ENCODE data around the gene DIP2C.

DIP2C gene

DNA sequence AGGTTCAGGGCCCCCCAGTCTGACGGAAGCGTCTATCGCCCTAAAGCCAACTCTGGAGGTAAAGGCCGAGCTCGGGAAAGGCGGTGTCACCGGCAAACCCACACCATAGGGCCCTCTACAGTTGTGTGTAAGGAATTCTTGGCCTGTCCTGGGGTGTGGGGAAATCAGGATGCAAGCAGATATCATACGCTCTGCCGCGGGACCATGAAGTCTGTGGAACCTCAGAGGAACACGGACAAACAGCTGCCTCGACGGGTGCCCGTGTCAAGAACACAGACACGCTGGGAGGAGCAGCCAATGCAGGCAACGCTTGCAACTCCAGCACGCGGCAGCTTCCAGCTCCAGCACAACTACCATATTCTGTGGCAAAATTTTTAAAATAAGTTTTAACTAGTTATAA lies 157.9 kb downstream of the DIP2C start:
- DNase-seq (ENCODE audit: low spot score) = no peak

DNA sequence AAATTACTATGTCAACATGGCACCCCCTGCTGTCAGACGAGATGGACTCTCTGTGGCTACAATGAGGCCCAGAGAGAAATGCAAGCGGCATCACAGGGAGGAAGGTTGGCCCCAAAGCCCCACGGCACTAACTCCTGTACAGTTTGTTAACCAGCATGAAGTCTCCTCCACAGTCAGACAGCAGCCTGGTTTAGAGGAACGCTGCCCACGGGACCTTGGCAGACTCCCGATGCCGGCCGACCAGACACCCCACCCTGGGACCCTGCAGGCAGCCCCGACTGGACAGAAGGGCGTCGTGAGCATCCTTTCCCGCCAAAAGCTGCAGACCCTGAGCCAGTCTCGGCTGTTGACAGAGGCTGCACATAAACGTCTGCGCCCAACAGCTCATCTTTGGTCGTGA lies 158.8 kb downstream of the DIP2C start:
- no peak for DNase-seq (ENCODE audit: low spot score)

DNA sequence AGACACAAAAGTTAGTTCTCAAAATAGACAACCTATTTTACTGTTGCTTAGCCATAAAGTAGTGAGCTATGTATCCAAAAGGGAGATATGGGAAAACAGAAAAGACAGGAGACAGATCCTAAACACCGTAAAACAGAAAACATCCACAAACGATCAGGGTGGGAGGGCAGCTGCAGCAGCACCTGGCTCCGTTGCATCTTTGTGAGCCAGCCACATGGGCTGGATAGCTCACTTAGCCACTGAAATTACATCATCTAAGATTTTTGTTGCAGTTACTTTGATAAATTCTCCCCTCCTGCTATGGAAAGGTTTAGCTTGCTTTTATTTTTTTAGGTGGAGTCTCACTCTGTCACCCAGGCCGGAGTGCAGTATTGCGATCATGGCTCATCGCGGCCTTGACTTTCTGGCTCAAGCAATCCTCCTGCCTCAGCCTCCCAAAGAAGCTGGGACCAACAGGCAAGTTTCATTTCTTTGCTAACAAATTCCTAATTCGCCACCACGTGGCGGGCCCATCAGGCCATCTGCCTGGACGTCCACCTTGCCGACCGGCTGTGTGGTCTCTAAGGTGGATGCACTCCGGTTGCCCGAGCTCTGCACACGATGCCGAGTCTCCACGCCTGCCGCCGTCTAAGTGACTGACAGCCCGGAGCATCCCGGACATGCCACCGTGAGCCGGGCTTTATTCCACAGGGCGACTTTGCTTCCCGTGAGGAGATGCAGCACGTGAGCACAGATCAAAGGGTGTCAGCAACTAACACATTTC lies 159.8 kb downstream of the DIP2C start:
- no peak for DNase-seq (ENCODE audit: low spot score)

DNA sequence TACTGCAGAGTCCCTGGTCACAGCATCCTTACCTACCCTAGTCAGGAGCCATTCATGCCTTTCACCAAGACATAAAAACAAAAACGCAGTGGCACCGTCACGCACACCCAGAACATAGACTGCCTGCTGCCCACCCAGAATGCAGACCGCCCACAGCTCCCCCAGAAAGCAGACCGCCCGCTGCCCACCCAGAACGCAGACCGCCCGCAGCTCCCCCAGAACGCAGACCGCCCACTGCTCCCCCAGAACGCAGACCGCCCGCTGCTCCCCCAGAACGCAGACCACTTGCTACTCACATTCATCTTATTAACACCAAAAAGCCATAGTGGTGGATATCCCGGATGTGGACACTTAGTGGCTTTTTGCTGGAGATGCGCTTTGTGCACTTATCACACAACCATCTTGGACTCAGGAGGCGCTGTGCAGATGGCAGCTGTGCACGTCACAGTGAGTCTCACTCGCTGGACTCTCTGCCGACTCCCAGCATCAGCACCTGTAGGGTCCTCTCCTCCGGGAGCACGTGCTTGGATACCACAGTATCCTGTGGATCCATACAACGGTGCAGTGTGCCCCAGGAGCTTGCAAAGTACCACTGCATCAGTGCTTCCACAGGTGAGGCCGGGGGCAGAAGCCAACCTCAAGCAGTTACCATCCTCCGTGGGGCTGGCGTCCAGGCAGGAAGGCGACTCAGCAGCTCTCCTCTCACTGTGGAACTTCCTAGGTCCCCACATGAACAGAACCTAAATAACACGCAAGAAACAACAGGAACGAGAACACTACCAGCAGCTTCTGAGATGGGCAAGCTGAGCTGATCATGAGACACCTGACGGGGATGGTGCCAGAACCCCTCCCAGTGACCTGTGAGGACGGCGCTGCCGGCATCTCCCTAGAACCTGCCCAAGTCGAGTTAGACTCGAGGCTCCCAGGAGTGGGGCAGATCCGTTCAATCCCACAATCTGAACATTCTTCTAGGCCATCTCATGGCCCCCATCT lies 161.0 kb downstream of the DIP2C start:
- no peak for DNase-seq (ENCODE audit: low spot score)

DNA sequence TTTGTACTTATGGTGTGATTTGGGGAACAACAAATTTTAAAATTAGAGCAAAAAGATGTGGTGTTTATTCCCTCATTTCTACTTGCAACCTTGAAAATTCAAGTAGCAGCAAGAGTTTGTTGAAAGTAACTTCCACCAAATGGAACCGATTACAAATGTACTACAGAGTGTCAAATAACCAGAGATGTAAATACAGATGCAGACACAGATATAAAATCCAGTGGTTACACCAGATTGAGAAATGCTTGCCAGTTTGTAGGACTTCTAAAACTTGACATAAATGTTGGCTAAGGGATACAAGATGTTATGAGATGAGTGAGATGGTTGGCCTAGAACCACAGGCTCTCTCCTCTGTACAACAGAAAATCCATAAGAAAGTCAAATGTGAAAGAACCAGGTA lies 162.1 kb downstream of the DIP2C start:
- DNase-seq (ENCODE audit: low spot score) = no peak

DNA sequence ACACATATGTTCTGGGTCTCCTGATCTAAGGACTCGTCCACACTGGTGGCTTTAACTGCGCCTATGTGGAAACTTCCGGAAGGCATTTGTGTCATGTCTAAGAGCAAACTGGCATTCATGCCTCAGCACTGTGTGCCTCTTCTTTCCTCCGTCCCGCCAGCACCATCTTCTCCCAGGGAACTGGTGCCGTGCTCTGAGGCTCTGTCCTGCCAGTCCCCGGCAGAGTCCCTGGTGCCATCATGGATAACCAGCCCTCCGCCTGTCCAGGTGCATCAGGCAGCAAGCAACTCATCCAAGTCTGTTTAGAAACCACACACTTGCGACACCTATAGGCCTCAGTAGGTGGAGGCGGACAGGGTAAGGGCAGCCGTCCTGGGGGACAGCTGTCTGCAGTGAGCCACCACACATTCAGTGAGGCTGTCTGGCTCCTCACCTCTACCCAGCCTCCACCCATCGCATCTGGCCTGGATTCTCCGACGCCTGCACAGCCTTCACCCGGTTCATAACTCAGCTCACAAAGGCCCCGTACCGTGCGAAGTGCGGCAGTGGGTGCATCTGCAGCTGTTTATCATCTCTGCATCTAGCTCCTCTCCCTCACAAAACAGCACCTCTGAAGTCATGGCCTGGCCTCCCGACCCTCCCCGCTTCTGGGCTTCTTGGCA lies 162.7 kb downstream of the DIP2C start:
- DNase-seq (ENCODE audit: low spot score) = no peak

DNA sequence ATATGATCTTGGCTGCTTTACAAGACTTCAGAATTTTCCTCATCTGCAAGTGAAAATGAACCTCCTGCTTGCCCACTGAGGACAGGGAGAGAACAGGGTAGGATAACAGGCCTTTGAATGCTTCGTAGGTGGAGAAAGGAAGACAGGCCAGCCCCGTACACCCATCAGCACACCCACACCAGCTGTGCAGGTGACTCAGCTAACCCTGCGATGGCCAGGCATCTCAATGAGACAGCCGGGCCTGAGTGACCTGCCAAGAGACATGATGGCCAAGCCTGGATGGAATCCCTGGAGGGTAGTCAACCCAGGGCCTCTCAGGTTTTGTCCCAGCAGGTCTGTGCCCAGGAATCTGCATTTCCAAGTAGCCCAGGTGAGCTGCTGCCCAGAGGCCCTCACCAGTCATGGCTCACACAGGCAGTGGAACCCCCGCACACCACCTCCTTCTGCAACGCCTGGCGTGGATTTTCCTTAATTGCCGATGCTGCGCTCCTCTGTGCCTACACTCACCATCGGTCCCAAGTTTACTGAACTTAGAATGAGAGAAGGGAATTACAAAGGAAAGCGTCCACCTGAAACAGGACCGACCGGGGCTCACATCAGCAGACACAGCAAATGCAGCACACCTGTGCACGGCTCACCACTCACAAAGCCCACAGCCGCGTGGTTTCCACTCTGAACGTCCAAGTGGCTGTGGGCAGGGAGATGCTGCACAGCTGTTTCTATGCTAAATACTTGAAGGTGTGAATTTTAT lies 163.7 kb downstream of the DIP2C start:
- DNase-seq (ENCODE audit: low spot score) = no peak

DNA sequence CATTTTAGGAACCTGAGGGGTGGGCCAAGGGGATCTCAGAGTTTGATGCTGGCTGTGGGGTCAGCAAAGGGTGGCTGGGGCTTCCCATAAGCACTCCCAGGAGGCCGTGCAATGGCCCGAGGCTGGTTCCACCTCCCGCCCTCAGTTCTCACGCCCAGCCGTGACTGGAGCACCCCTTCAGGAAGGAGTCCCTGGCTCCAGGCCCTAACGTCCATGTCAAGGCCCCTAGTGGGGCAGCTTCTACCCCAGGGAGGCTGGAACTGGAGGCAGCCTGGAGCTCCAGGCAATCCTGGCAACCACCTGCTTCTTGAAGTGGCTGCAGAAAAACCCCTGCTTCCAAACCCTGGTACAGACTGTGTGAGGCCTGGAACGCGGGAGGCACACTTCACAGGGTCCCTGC lies 165.5 kb downstream of the DIP2C start:
- no peak for DNase-seq (ENCODE audit: low spot score)

DNA sequence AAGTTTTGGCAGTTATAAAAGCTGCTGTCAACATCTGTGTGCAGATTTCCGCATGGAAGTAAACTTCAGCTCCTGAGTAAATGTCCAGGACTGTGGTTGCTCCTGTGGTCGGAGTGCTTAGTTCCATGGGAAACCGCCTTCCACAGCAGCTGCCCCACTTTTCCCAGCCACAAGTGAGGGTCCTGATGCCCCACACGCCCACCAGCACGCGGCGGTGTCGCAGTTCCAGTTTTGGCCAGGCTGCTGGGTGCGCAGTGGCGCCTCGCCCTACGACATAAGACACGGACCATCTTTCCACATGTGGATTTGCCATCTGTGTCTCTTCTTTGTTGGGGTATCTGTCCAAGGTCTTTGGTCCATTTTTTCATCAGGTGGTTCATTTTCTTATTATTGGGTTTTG lies 167.1 kb downstream of the DIP2C start:
- DNase-seq (ENCODE audit: low spot score) = no peak

DNA sequence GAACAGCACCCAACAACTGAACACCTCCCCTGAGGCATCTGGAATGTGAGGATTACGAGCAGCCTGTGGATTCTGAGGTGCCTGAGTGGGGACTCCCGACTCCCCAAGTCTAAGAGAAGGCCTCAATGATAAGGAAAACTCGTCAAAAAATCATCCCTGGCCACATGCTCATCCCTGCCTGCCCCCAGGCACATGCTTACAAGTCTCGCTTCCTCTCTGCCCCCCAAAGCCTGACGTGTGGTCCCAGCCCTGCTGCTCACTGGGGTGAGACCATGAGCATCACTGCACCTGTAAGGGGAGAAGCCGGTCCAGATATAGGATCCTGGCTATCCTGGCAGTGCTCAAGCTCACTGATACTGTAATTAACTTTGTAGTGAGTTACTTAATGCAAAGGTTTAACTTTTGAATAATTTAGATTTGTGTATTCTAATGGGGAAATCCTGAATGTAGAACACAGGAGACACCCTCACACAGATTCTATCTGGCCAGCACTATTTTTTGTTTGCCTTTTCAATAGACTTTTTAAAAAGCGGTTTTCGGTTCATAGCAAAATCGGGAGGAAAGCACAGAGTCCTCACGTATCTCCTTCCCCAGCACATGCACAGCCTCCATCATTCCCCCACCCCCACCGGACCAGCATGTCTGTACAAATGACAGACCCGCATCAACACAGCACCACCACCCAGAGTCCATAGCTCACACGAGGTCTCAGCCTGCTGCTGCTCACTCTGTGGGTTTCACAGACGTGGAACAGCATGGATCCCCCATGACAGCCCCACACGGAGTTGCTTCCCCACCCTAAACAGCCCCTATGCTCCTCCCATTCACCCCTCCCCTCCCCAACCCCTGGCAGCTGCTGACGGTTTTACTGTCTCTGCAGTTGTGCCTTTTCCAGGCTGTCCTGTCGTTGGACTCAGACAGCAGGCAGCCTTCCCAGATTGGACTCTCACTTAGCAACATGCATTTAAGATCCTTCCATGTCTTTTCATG lies 167.9 kb downstream of the DIP2C start:
- DNase-seq (ENCODE audit: low spot score) = no peak

DNA sequence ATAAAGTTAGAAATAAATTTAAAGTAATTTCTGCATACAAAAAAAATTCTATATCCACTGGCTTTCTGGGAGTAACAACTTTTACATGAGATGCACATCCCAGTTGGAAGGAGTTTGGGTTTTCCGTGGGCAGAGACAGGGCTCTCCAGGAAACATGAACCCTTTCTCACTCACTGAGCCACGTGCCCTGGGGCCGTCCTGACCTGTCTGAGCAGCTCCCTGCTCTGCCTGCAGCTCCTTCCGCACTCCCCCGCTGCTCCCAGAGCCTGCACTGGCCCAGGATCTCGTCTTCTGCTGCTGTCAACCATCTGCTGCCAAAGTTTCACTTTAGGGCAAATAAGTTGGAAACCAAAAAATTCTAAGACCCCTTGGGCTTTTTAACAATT lies 169.1 kb downstream of the DIP2C start:
- no peak for DNase-seq (ENCODE audit: low spot score)

DNA sequence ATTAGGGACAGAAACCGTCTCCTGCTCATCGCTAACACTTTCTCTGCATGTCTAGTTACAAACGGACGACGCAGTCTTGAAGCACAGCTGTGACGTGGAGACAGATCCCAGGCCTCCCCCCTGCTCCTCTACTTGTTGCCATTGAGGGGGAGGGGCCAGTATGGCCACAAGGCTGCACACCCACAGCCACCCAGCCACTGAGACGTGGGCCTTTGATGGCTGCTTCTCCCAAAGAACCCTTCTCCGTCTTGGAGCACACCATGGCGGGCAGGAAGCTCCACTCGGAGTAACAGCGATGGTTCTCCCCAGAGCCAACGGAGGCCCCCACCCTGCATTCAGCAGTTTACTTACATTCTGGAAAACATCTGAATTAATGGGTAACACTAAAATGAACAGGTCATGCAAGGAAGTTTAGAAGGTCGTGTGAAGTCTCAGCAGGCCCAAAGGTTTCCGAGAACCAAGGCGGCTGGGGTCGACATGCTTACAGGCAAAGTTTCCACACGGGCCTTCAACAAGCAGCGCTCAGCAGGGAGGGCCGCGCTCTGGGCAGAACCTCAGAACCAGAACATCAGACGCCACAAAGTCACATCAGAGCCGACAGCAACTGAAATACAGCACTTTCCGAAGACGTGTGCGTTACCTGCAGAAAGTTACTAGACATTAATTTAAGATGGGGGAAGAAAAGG lies 169.6 kb downstream of the DIP2C start:
- DNase-seq (ENCODE audit: low spot score) = no peak

DNA sequence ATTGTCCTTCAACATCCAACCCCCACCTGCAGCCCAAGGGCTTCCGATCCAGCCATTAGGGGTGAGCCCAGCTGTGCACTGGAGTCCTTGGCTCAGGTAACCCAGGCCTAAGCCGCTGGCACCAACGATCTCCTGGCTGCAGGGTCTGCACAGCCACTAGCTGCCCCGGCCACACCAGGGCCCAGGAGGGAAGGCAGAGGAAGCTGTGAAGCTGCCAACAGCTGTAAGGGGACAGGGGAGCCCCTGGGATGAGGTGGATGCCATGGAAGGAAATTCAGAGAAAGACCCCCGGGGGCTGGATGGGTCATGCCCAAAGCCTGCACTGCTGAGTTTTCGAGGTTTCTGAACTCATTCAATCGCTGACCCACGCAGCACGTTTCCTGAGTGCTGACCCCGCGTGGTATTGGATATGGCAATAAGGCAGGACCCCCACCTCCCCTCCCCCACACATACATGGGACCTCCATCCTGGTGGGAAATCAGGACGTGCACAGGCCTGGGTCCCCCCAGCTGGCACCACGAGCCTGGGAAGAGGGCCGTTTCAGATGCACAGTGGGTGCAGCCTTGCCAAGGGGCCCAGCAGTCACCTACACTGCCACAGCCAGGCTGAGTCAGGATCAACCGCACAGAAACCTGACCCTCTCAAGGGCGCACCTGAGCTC lies 170.3 kb downstream of the DIP2C start:
- DNase-seq (ENCODE audit: low spot score) = no peak

DNA sequence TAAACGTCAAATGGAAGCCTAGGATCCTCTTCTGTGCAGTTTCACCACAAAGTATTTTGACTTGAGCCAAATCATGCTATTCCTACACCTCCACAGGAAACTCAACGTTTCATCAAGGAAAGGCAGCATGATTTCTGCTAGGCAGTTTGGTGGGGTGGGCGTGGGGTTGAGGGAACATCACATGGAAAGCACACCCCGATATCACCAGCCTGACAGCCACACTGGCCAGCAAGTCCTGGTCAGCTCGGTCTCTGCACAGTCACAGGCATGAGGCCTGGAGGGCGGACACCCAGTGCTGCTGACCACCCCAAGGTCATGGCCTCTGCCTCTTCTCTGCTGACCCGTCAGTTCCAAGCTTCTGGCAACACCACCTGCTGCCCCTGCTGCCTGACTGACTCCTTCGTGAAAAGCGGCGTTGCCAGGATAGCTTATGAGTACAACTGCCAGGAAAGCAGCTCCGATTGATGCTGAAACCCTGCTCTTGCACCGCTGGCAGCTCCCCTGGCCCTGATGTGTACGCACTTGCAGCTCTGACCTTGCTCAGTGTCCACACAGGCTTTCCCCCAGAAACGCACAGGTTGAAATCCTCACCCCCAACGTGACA lies 171.5 kb downstream of the DIP2C start:
- DNase-seq (ENCODE audit: low spot score) = no peak

DNA sequence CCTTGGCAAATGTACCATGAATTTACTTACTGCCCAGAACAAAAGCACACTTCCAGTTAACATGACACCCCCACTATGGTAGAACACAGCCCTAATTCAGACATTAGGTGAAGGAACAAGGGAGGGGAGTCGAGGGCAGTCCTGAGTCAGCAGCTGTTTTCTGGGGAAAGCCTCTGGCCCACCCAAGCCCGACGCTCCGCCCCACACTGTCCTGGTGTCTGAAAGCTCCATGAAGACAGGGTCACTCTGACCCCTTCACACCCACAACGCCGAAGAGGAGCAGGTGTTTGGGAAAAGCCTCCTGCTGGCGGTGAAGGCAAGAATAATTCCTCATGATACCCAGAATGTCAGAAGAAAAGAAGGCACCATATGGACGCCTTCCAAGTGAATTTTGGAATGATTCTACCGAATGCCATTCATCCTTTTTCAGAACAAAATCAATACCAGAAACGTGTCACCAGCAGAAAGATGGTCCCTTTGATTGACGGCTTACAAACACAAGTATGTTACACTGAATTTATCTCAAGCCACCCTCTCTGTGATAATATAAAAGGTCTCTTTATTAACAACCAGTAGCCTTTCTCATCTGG lies 172.1 kb downstream of the DIP2C start:
- no peak for DNase-seq (ENCODE audit: low spot score)

DNA sequence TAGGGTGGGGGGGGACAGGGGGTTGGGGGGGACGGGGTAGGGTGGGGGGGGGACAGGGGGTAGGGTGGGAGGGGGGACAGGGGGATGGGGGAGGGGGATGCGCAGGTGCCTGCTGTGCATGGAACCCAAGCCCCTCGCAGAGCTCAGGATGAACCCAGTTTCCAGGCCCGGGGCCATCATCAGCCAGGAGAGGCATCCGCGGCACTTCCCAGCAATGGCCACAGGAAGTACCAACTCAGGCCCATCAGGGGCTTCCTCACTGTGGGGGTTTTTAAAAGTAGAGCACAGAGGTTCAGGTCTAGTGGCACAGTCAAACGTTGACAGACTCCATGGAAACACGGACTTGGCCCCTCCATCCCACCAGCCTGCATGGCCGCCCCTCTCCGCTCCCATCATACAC lies 172.7 kb downstream of the DIP2C start:
- no peak for DNase-seq (ENCODE audit: low spot score)

DNA sequence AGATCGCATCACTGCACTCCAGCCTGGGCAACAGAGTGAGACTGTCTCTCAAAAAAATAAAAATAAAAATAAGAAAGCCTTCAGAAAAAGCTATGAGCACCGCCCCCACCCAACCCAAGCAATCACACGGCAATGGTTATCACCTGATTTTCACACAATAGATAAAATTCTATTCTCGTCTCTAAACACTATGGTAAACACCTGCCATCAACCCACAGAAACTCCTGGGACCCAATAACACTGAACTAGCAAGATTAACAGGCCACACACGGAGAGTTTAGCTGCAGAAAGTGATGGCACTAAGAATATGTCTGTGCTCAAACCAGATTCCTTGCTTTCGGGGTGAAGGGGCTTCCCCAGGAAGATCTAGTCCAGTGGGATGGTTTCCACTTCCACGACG lies 173.8 kb downstream of the DIP2C start:
- DNase-seq (ENCODE audit: low spot score) = no peak

DNA sequence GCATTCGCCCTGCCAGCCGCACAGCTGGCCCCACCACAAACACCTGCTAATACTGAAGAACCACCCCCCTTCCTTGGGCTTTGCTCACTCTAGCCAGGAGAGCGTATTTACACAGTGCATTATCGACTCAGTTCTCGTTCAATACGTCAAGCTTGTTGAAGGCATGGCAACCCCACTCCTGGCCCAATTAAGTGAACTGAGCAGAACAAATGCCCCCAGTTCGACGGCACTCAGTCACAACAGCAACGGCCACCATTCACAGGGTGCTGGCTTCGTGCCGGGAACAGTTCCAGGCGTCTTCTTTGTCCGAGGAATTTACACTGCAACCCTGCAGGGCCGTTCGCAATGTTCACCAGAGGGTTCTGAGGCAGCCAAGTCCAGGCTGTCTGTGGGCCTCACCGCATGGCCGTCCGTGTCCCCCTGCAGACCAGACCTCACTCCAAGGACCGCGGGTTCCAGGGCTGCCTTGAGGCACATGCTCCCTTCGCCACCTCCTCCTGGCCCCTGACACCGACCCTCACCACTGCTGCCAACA lies 175.3 kb downstream of the DIP2C start:
- DNase-seq (ENCODE audit: low spot score) = no peak

DNA sequence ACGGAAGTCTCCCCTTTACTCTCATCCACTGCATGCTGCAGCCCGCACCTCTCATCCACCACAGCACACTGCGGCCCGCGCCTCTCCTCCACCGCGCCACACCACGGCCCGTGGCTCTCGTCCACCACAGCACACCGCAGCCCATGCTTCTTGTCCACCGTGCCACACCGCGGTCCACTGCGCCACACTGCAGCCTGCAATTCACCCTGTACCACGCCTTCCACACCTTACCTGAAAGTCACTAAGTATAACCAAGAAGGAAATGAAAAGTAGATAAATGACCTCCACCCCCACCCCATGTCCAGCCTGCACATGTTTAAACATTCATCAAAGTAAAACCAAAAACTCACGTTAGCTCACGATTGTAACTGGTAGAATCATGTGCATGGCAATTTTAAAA lies 176.1 kb downstream of the DIP2C start:
- no peak for DNase-seq (ENCODE audit: low spot score)

Measured in CD4-positive, alpha-beta T cell treated with Interleukin-15 for 4 hours (primary cell).